Measurements from ENCODE around the gene STPG1.
A peak's percentile ranks its signal among the peaks of the same experiment; 100 is the strongest.

STPG1 gene

GRCh38 chr1:24392982-24393650 lies 20.5 kb downstream of the STPG1 start:
- no peak for DNase-seq (ENCODE audit: low read depth)

- no peak for DNase-seq (ENCODE audit: low read depth)
Observed at GRCh38 chr1:24392604-24392946, 21.0 kb downstream of the STPG1 start.

- DNase-seq (ENCODE audit: low read depth): peak; percentile 28
Observed at GRCh38 chr1:24391882-24392603, 21.5 kb downstream of the STPG1 start.

GRCh38 chr1:24390924-24391782 lies 22.4 kb downstream of the STPG1 start:
- peak; percentile 38 for DNase-seq (ENCODE audit: low read depth)

- DNase-seq (ENCODE audit: low read depth): no peak
Observed at GRCh38 chr1:24389231-24389678, 24.3 kb downstream of the STPG1 start.

- DNase-seq (ENCODE audit: low read depth): no peak
Observed at GRCh38 chr1:24388331-24388885, 25.2 kb downstream of the STPG1 start.

- no peak for DNase-seq (ENCODE audit: low read depth)
Observed at GRCh38 chr1:24387636-24388175, 25.9 kb downstream of the STPG1 start.

GRCh38 chr1:24386931-24387330 lies 26.7 kb downstream of the STPG1 start:
- DNase-seq (ENCODE audit: low read depth): no peak

- DNase-seq (ENCODE audit: low read depth): no peak
Observed at GRCh38 chr1:24386241-24386640, 27.3 kb downstream of the STPG1 start.

- no peak for DNase-seq (ENCODE audit: low read depth)
Observed at GRCh38 chr1:24385160-24385940, 28.2 kb downstream of the STPG1 start.

- no peak for DNase-seq (ENCODE audit: low read depth)
Observed at GRCh38 chr1:24384251-24385090, 29.1 kb downstream of the STPG1 start.

- no peak for DNase-seq (ENCODE audit: low read depth)
Observed at GRCh38 chr1:24383381-24383940, 30.1 kb downstream of the STPG1 start.

- DNase-seq (ENCODE audit: low read depth): no peak
Observed at GRCh38 chr1:24382165-24382577, 31.4 kb downstream of the STPG1 start.

GRCh38 chr1:24381256-24381655 lies 32.3 kb downstream of the STPG1 start:
- DNase-seq (ENCODE audit: low read depth): no peak

GRCh38 chr1:24380508-24380907 lies 33.1 kb downstream of the STPG1 start:
- no peak for DNase-seq (ENCODE audit: low read depth)

GRCh38 chr1:24379733-24380315 lies 33.8 kb downstream of the STPG1 start:
- no peak for DNase-seq (ENCODE audit: low read depth)

GRCh38 chr1:24374891-24375786 lies 38.4 kb downstream of the STPG1 start:
- no peak for DNase-seq (ENCODE audit: low read depth)

- no peak for DNase-seq (ENCODE audit: low read depth)
Observed at GRCh38 chr1:24373710-24374109, 39.9 kb downstream of the STPG1 start.

- no peak for DNase-seq (ENCODE audit: low read depth)
Observed at GRCh38 chr1:24373044-24373443, 40.5 kb downstream of the STPG1 start.
